H1 (cell line): ENCODE measurements around the gene LHX8. TPM values are rescaled to one million over a fixed set of nuclear protein-coding genes. Genes with fewer than 3 reads are reported as not detected.
A peak's percentile ranks its signal among the peaks of the same experiment; 100 is the strongest.

Source experiments
- FOSL1 ChIP-seq: IDR thresholded peaks from 2 replicates; pipeline ENCODE4 v1.6.1; 2011; ENCODE audit warnings: mild to moderate bottlenecking, low read depth, low read length, moderate library complexity; ENCODE audit not compliant: insufficient read depth
- GABPA ChIP-seq: IDR thresholded peaks from 2 replicates; pipeline ENCODE4 v1.6.1; 2011; ENCODE audit warnings: mild to moderate bottlenecking, low read length, moderate library complexity, borderline replicate concordance; ENCODE audit not compliant: insufficient read depth
- HDAC6 ChIP-seq: IDR thresholded peaks from one replicate; pipeline ENCODE4 v1.7.1; 2012; ENCODE audit warnings: low read depth, mild to moderate bottlenecking, inconsistent platforms, low read length, moderate library complexity
- KDM1A ChIP-seq: fragments of 200-600, 300-600 bp; sonication (generic); IDR thresholded peaks from 2 replicates; pipeline ENCODE4 v1.7.1; 2016; ENCODE audit warnings: mild to moderate bottlenecking, low read length, borderline replicate concordance
- MAFK ChIP-seq: IDR thresholded peaks from 2 replicates; pipeline ENCODE4 v1.6.1; 2012; ENCODE audit warnings: low read depth, mild to moderate bottlenecking, improper control_type of control experiment, low read length
- NANOG ChIP-seq: IDR thresholded peaks from 2 replicates; pipeline ENCODE4 v1.6.1; 2011; ENCODE audit warnings: low read length, low read depth, mild to moderate bottlenecking, inconsistent platforms; ENCODE audit not compliant: insufficient read depth, poor library complexity, severe bottlenecking
- PHF8 ChIP-seq: fragments of 200-600 bp; sonication (generic); conservative IDR thresholded peaks from 2 replicates; pipeline ENCODE4 v1.7.1; 2012; ENCODE audit warnings: low read depth, mild to moderate bottlenecking, inconsistent platforms, low read length, moderate library complexity
- POLR2A ChIP-seq, 2 experiments: IDR thresholded peaks; 1 replicate in 1 of 2; 2 replicates in 1 of 2; pipeline ENCODE4 v1.6.1; 2011; ENCODE audit warnings: low read depth in 2 of 2, low read length in 2 of 2, mild to moderate bottlenecking in 2 of 2; ENCODE audit errors: control extremely low read depth in 1 of 2
- RAD21 ChIP-seq, 2 experiments: IDR thresholded peaks in 1 of 2; conservative IDR thresholded peaks in 1 of 2; 2 replicates each; pipeline ENCODE4 v1.6.1; 2011; ENCODE audit warnings: low read depth in 2 of 2, low read length in 2 of 2, improper control_type of control experiment in 1 of 2, inconsistent platforms in 1 of 2, mild to moderate bottlenecking in 1 of 2, moderate library complexity in 1 of 2
- SIN3A ChIP-seq, 2 experiments: IDR thresholded peaks in 1 of 2; conservative IDR thresholded peaks in 1 of 2; 2 replicates each; pipeline ENCODE4 v1.6.1; 2011 to 2012; ENCODE audit warnings: low read length in 2 of 2, improper control_type of control experiment in 1 of 2, low read depth in 1 of 2, mild to moderate bottlenecking in 1 of 2
- SIRT6 ChIP-seq: IDR thresholded peaks from one replicate; pipeline ENCODE4 v1.7.1; 2012; ENCODE audit warnings: low read length, inconsistent platforms
- SRF ChIP-seq: IDR thresholded peaks from 2 replicates; pipeline ENCODE4 v1.6.1; 2011; ENCODE audit warnings: mild to moderate bottlenecking, low read depth, low read length, moderate library complexity
- TEAD4 ChIP-seq: IDR thresholded peaks from 2 replicates; pipeline ENCODE4 v1.6.1; 2012; ENCODE audit warnings: low read depth, low read length, inconsistent platforms, mixed read lengths
- polyA plus RNA-seq, 7 experiments: library from polyadenylated mRNA; depleted of rRNA in 3 of 7; stranded (reverse) in 5 of 7; unstranded in 2 of 7; fragments of >200 nt in 5 of 7; fragments of 200-250 nt in 2 of 7; gene quantifications; 1 replicate in 5 of 7; 2 replicates in 1 of 7; 4 replicates in 1 of 7; pipeline versions ENCODE4 v1.2.1 to v1.2.3, GENCODE V29; 2011 to 2013; ENCODE audit warnings: missing spikeins in 2 of 7, mixed read lengths in 2 of 7
- total RNA-seq: library from RNA; stranded (reverse); fragmentation: NEBNext Ultra II Directional; extraction: Animal tissue kit (Norgen Biotek cat#: 25700); gene quantifications from 2 replicates; pipeline ENCODE4 v1.2.1, GENCODE V29; 2021
- TF ChIP-seq, protein P1 (sequence below): IDR thresholded peaks from 2 replicates; pipeline ENCODE4 v1.6.1; 2012; ENCODE audit warnings: low read length, inconsistent platforms
- TF ChIP-seq, protein P2 (sequence below): IDR thresholded peaks from 2 replicates; pipeline ENCODE4 v1.6.1; 2012; ENCODE audit warnings: inconsistent platforms
- TF ChIP-seq, protein P3 (sequence below): IDR thresholded peaks from 2 replicates; pipeline ENCODE4 v1.6.1; 2011; ENCODE audit warnings: low read depth, mild to moderate bottlenecking, low read length; ENCODE audit not compliant: insufficient read depth
- TF ChIP-seq, protein P4 (sequence below), 3 experiments: IDR thresholded peaks; 1 replicate in 2 of 3; 2 replicates in 1 of 3; pipeline versions ENCODE4 v1.5.1 to v1.6.1; 2011; ENCODE audit warnings: low read length in 3 of 3, mild to moderate bottlenecking in 3 of 3, inconsistent platforms in 2 of 3, low read depth in 1 of 3, moderate library complexity in 1 of 3; ENCODE audit not compliant: insufficient read depth in 1 of 3; ENCODE audit errors: control extremely low read depth in 1 of 3
- TF ChIP-seq, protein P5 (sequence below): IDR thresholded peaks from 2 replicates; pipeline ENCODE4 v1.6.1; 2012; ENCODE audit warnings: inconsistent platforms

The LHX8 gene
- total and polyA plus RNA-seq, 2 of the 8 experiments (the other 6 are each of a cell fraction or from before 2014, with no cell fraction given) = 0.50 to 1.2 TPM

DNA sequence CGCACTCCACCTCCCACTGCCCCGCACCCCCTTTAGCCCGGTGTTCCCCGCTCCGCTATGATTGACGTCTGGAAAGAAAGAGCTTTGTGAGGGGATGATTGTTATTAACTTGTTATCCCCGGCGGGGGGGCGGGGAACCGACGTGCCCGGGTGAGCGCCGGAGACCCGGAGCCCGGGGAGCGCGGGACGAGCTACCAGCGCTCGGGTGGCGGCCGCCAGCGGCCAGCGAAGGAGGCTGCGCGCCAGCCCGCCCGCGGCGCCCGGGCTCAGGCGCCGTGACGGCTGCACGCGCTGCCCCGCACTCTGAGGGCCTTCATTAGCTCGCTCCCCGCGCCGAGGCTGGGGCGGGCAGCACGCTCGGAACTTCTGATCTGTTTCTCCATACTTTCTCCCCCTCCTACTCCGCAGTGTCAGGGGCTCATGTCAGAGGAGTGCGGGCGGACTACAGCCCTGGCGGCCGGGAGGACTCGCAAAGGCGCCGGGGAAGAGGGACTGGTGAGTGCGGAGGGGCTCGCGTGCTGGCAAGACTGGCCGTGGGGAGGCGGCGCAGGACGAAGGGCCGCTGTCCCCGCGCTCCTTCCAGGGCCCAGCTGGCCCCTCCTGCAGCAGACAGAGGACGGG is 2.1 kb downstream of the LHX8 start (continued):
- TF ChIP-seq GABPA (no peak), POLR2A (IDR thresholded peaks at IDR 0.05; ENCODE audit: control extremely low read depth in 1 of 2, low read depth in 2 of 2, low read length in 2 of 2) (no peak), MAFK (no peak), SIRT6 (no peak), SIN3A (conservative IDR thresholded peaks at IDR 0.05 in 1 of 2, IDR thresholded peaks at IDR 0.05 in 1 of 2; ENCODE audit: low read depth in 1 of 2, low read length in 2 of 2) (peak in 1 of 2 experiments; percentile 68; a peak in 2 of 4 replicates), PHF8 (peak; percentile 28; the same call in 1 of the 2 replicates), TEAD4 (no peak), KDM1A (no peak), RAD21 (IDR thresholded peaks at IDR 0.05 in 1 of 2, conservative IDR thresholded peaks at IDR 0.05 in 1 of 2; ENCODE audit: low read depth in 2 of 2, low read length in 2 of 2) (peak in 1 of 2 experiments; percentile 18; a peak in 1 of 4 replicates), HDAC6 (no peak), SRF (no peak), FOSL1 (no peak), NANOG (peak; percentile 70)
- TF ChIP-seq, protein P1, sequence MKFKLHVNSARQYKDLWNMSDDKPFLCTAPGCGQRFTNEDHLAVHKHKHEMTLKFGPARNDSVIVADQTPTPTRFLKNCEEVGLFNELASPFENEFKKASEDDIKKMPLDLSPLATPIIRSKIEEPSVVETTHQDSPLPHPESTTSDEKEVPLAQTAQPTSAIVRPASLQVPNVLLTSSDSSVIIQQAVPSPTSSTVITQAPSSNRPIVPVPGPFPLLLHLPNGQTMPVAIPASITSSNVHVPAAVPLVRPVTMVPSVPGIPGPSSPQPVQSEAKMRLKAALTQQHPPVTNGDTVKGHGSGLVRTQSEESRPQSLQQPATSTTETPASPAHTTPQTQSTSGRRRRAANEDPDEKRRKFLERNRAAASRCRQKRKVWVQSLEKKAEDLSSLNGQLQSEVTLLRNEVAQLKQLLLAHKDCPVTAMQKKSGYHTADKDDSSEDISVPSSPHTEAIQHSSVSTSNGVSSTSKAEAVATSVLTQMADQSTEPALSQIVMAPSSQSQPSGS = no peak
- TF ChIP-seq, protein P2, sequence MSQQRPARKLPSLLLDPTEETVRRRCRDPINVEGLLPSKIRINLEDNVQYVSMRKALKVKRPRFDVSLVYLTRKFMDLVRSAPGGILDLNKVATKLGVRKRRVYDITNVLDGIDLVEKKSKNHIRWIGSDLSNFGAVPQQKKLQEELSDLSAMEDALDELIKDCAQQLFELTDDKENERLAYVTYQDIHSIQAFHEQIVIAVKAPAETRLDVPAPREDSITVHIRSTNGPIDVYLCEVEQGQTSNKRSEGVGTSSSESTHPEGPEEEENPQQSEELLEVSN = no peak
- TF ChIP-seq, protein P3, sequence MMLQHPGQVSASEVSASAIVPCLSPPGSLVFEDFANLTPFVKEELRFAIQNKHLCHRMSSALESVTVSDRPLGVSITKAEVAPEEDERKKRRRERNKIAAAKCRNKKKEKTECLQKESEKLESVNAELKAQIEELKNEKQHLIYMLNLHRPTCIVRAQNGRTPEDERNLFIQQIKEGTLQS = no peak
- TF ChIP-seq, protein P4, sequence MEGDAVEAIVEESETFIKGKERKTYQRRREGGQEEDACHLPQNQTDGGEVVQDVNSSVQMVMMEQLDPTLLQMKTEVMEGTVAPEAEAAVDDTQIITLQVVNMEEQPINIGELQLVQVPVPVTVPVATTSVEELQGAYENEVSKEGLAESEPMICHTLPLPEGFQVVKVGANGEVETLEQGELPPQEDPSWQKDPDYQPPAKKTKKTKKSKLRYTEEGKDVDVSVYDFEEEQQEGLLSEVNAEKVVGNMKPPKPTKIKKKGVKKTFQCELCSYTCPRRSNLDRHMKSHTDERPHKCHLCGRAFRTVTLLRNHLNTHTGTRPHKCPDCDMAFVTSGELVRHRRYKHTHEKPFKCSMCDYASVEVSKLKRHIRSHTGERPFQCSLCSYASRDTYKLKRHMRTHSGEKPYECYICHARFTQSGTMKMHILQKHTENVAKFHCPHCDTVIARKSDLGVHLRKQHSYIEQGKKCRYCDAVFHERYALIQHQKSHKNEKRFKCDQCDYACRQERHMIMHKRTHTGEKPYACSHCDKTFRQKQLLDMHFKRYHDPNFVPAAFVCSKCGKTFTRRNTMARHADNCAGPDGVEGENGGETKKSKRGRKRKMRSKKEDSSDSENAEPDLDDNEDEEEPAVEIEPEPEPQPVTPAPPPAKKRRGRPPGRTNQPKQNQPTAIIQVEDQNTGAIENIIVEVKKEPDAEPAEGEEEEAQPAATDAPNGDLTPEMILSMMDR (IDR thresholded peaks at IDR 0.05; ENCODE audit: control extremely low read depth in 1 of 3, insufficient read depth in 1 of 3, low read depth in 1 of 3, low read length in 3 of 3) = no peak
- TF ChIP-seq, protein P5, sequence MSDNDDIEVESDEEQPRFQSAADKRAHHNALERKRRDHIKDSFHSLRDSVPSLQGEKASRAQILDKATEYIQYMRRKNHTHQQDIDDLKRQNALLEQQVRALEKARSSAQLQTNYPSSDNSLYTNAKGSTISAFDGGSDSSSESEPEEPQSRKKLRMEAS = peak; percentile 30
